ENCODE data around the gene DGKE.

DGKE gene

GRCh38 chr17:56798916-56799315, 35.0 kb upstream of the DGKE start:
- FAIRE-seq (no peak), DNase-seq (ENCODE audit: insufficient read length, low spot score) (no peak)
- no peak for TF ChIP-seq SPI1 (IDR thresholded peaks at IDR 0.05; ENCODE audit: low read depth, low read length)
- TF ChIP-seq PAX5 (IDR thresholded peaks at IDR 0.05; ENCODE audit: insufficient read depth, low read length, severe bottlenecking) = no peak
- no peak for TF ChIP-seq POLR2AphosphoS5 (IDR thresholded peaks at IDR 0.05; ENCODE audit: low read depth, low read length)
- TF ChIP-seq POLR2A (IDR thresholded peaks at IDR 0.05; ENCODE audit: low read depth, low read length) = no peak
- TF ChIP-seq TAF1 (IDR thresholded peaks at IDR 0.05; ENCODE audit: low read depth, low read length) = no peak
- no peak for TF ChIP-seq POU2F2 (IDR thresholded peaks at IDR 0.05; ENCODE audit: low read depth, low read length)

DNA sequence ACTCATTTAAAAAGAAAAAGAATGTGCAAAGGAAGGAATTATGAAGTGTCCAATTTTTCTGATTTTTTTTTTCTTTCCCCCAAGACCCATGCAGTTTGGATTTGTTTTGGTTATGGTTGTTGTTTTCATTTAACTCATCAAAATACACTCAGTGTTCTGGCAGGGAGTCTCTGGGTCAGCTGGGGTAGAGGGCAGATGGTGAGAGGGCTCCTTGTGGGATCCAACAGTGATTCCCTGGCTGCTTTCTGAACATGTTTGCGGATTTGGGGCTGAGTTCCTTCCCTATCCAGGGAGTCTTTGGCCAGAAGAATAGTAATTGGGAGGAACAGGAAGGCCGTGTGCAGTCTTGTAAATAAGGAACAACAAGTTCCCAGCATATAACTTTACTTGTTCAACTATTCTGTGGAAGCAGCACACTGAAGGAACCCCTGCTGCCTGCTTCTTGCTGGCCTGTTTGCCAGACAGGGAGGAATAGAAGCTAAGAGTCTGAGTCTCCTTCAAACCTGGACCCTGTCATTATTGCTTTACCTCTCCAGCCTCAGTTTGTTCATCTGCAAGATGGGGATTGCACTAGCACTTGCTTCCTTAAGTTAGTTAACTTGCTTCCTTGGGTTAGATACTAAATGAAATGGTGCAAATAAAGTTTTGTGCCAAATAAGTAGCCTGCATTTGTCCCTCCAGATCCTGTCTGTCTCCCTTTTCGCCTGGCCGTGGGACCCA, 32.3 kb upstream of the DGKE start:
- DNase-seq (ENCODE audit: insufficient read length, low spot score) (no peak), FAIRE-seq (no peak)
- TF ChIP-seq POU2F2 (IDR thresholded peaks at IDR 0.05; ENCODE audit: low read depth, low read length) (no peak), POLR2A (IDR thresholded peaks at IDR 0.05; ENCODE audit: low read depth, low read length) (no peak), PAX5 (IDR thresholded peaks at IDR 0.05; ENCODE audit: insufficient read depth, low read length, severe bottlenecking) (no peak), POLR2AphosphoS5 (IDR thresholded peaks at IDR 0.05; ENCODE audit: low read depth, low read length) (no peak), TAF1 (IDR thresholded peaks at IDR 0.05; ENCODE audit: low read depth, low read length) (no peak), SPI1 (IDR thresholded peaks at IDR 0.05; ENCODE audit: low read depth, low read length) (no peak)

GRCh38 chr17:56803071-56803470, 30.9 kb upstream of the DGKE start:
- TF ChIP-seq POLR2A (IDR thresholded peaks at IDR 0.05; ENCODE audit: low read depth, low read length) (no peak), PAX5 (IDR thresholded peaks at IDR 0.05; ENCODE audit: insufficient read depth, low read length, severe bottlenecking) (no peak), TAF1 (IDR thresholded peaks at IDR 0.05; ENCODE audit: low read depth, low read length) (no peak), POU2F2 (IDR thresholded peaks at IDR 0.05; ENCODE audit: low read depth, low read length) (no peak), SPI1 (IDR thresholded peaks at IDR 0.05; ENCODE audit: low read depth, low read length) (no peak), POLR2AphosphoS5 (IDR thresholded peaks at IDR 0.05; ENCODE audit: low read depth, low read length) (no peak)
- DNase-seq (ENCODE audit: insufficient read length, low spot score) = no peak
- FAIRE-seq = no peak

DNA sequence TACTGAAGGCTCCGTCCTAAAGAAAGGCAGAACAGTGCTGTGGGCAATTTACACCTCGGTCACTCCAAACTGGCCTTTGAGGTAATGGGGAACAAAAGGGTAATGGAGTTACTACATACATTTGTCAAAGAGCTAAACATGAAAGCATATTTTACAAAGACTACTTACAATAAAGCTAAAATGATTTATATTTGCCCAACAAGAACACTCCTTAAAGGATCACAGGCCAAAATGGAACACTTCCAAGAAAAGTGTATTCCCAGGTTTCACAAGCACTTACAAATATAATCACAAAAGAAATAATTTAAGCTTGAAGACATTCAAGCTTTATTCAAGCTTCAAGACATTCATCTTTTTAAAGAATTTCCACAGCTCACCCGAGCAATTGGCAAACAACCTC, 29.5 kb upstream of the DGKE start:
- no peak for DNase-seq (ENCODE audit: insufficient read length, low spot score)
- no peak for FAIRE-seq
- TF ChIP-seq PAX5 (IDR thresholded peaks at IDR 0.05; ENCODE audit: insufficient read depth, low read length, severe bottlenecking) = no peak
- TF ChIP-seq TAF1 (IDR thresholded peaks at IDR 0.05; ENCODE audit: low read depth, low read length) = no peak
- TF ChIP-seq POLR2AphosphoS5 (IDR thresholded peaks at IDR 0.05; ENCODE audit: low read depth, low read length) = no peak
- no peak for TF ChIP-seq POU2F2 (IDR thresholded peaks at IDR 0.05; ENCODE audit: low read depth, low read length)
- TF ChIP-seq SPI1 (IDR thresholded peaks at IDR 0.05; ENCODE audit: low read depth, low read length) = no peak
- no peak for TF ChIP-seq POLR2A (IDR thresholded peaks at IDR 0.05; ENCODE audit: low read depth, low read length)

DNA sequence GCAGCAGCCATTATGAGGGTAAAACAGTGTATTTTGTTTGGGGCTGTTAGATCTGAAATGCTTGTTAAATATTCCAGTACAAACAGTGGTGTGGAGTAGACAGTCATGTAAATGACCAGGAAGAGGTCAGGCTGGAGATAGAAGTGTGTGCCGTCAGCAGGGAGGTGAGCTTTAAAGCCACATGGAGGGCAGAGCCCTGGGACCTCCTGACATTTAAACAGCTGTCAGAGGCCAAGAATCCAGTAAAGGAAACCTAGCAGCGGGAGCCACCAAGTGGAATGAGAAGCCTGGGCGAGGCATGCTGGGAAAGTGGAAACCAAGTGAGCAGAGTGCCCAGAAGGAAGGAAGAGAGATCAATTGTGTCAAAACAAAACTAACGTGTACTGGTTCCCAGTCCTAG, 27.0 kb upstream of the DGKE start:
- TF ChIP-seq TAF1 (IDR thresholded peaks at IDR 0.05; ENCODE audit: low read depth, low read length) (no peak), POLR2AphosphoS5 (IDR thresholded peaks at IDR 0.05; ENCODE audit: low read depth, low read length) (no peak), PAX5 (IDR thresholded peaks at IDR 0.05; ENCODE audit: insufficient read depth, low read length, severe bottlenecking) (no peak), SPI1 (IDR thresholded peaks at IDR 0.05; ENCODE audit: low read depth, low read length) (no peak)
- DNase-seq (ENCODE audit: insufficient read length, low spot score) = no peak
- no peak for FAIRE-seq

DNA sequence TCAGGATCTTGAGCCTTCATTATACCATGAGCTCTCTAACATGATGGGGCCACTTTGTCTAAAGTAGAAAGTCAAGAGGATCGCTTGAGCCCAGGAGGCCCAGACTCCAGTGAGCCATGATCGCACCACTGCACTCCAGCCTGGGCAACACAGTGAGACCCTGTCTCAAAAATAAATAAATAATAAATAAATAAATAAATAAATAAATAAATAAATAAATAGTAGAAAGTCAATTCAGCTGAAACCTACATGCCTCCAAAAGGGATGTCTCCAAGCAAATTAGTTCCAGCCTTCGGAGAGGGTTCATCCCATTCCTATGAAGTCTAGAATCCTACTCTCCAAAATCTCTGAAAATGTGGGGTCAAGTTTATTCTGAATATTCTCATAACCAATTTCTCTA, 26.2 kb upstream of the DGKE start:
- DNase-seq (ENCODE audit: insufficient read length, low spot score) (no peak), FAIRE-seq (no peak)
- no peak for TF ChIP-seq TAF1 (IDR thresholded peaks at IDR 0.05; ENCODE audit: low read depth, low read length)

DNA sequence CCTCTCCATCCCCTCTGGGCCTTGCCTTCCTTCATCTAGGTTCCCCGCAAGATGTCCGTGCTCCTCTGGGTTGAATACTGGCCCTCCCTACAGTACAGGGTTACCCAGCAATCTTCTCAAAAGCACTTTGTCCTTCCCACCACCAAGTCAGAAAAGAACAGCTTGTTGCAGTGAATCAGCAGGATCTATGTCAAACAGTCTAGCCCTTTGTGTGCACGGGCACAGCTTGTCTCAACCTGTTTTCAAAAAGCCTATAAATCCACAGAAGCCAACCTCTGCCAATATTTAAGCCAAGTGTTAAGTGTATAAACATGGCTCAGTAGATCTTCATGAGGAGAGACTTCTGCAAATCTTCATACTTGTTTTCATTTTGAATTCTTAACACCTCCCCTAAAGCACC, 25.4 kb upstream of the DGKE start:
- peak; percentile 5 for FAIRE-seq
- DNase-seq (ENCODE audit: insufficient read length, low spot score) = no peak
- TF ChIP-seq POLR2A (IDR thresholded peaks at IDR 0.05; ENCODE audit: low read depth, low read length) (no peak), SPI1 (IDR thresholded peaks at IDR 0.05; ENCODE audit: low read depth, low read length) (no peak), PAX5 (IDR thresholded peaks at IDR 0.05; ENCODE audit: insufficient read depth, low read length, severe bottlenecking) (no peak), POU2F2 (IDR thresholded peaks at IDR 0.05; ENCODE audit: low read depth, low read length) (no peak), POLR2AphosphoS5 (IDR thresholded peaks at IDR 0.05; ENCODE audit: low read depth, low read length) (no peak), TAF1 (IDR thresholded peaks at IDR 0.05; ENCODE audit: low read depth, low read length) (no peak)

- TF ChIP-seq SPI1 (IDR thresholded peaks at IDR 0.05; ENCODE audit: low read depth, low read length) = no peak
- no peak for TF ChIP-seq TAF1 (IDR thresholded peaks at IDR 0.05; ENCODE audit: low read depth, low read length)
- TF ChIP-seq POLR2AphosphoS5 (IDR thresholded peaks at IDR 0.05; ENCODE audit: low read depth, low read length) = no peak
- no peak for TF ChIP-seq POU2F2 (IDR thresholded peaks at IDR 0.05; ENCODE audit: low read depth, low read length)
- no peak for TF ChIP-seq PAX5 (IDR thresholded peaks at IDR 0.05; ENCODE audit: insufficient read depth, low read length, severe bottlenecking)
- no peak for TF ChIP-seq POLR2A (IDR thresholded peaks at IDR 0.05; ENCODE audit: low read depth, low read length)
- FAIRE-seq (no peak), DNase-seq (ENCODE audit: insufficient read length, low spot score) (no peak)
Observed at GRCh38 chr17:56809106-56809819, 24.7 kb upstream of the DGKE start.

- FAIRE-seq = peak; percentile 74
Observed at GRCh38 chr17:56809820-56810179, 24.2 kb upstream of the DGKE start.

DNA sequence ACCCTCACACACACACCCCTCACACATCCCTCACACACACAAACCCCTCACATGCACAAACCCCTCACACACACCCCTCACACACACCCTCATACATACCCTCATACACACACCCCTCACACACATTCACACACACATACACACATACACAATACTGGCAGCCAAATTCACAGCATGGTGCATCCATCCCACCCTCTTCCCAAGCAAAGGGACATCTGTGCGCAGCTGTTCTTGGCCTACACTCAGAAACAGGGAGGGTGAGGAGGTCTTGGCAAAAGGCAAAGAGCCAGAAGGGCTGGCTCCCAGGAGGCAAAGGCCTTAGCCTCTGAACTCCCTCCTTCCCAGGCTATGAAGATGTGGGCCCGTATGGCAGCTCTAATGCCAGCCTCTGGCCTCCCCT, 23.6 kb upstream of the DGKE start:
- DNase-seq (ENCODE audit: insufficient read length, low spot score) = no peak
- TF ChIP-seq POLR2A (IDR thresholded peaks at IDR 0.05; ENCODE audit: low read depth, low read length) (no peak), POU2F2 (IDR thresholded peaks at IDR 0.05; ENCODE audit: low read depth, low read length) (no peak), PAX5 (IDR thresholded peaks at IDR 0.05; ENCODE audit: insufficient read depth, low read length, severe bottlenecking) (no peak), POLR2AphosphoS5 (IDR thresholded peaks at IDR 0.05; ENCODE audit: low read depth, low read length) (no peak), TAF1 (IDR thresholded peaks at IDR 0.05; ENCODE audit: low read depth, low read length) (no peak), SPI1 (IDR thresholded peaks at IDR 0.05; ENCODE audit: low read depth, low read length) (no peak)
- FAIRE-seq = no peak

More at GRCh38 chr17:56809820-56810179, 24.2 kb upstream of the DGKE start:
- TF ChIP-seq POLR2AphosphoS5 (IDR thresholded peaks at IDR 0.05; ENCODE audit: low read depth, low read length) (no peak), TAF1 (IDR thresholded peaks at IDR 0.05; ENCODE audit: low read depth, low read length) (no peak)
- DNase-seq (ENCODE audit: insufficient read length, low spot score) = no peak
